H9 (cell line): ENCODE results near the gene COCH. TPM values are rescaled to one million over a fixed set of nuclear protein-coding genes. Genes with fewer than 3 reads are reported as not detected.
"Not testable (repeated sequence)": the region's sequence is repeated elsewhere in the genome, so short reads cannot be mapped to it uniquely, and the experiment has no call there.

Experiments used
- DNase-seq: peaks from one replicate; pipeline ENCODE4 v3.0.0-alpha.2; 2017
- H2AFZ ChIP-seq: one replicate; pipeline ENCODE4 v1.6.1; 2013; ENCODE audit warnings: mild to moderate bottlenecking, low read length, control low read depth, moderate library complexity
- H2AK5ac ChIP-seq: 2 replicates; pipeline ENCODE4 v1.6.1; 2013; ENCODE audit warnings: low read length, control low read depth, mixed read lengths; ENCODE audit not compliant: insufficient read length
- H2BK120ac ChIP-seq: one replicate; pipeline ENCODE4 v1.6.1; 2013; ENCODE audit warnings: low read depth, mild to moderate bottlenecking, low read length, control low read depth, inconsistent platforms; ENCODE audit not compliant: poor library complexity, severe bottlenecking
- H2BK12ac ChIP-seq: 2 replicates; pipeline ENCODE4 v1.6.1; 2013; ENCODE audit warnings: low read length, control low read depth, mixed read lengths, low read depth; ENCODE audit not compliant: insufficient read length
- H2BK15ac ChIP-seq: 2 replicates; pipeline ENCODE4 v1.6.1; 2013; ENCODE audit warnings: low read depth, low read length, control low read depth
- H2BK20ac ChIP-seq: one replicate; pipeline ENCODE4 v1.6.1; 2013; ENCODE audit warnings: low read depth, mild to moderate bottlenecking, low read length, control low read depth, inconsistent platforms; ENCODE audit not compliant: poor library complexity, severe bottlenecking
- H2BK5ac ChIP-seq: 2 replicates; pipeline ENCODE4 v1.6.1; 2013; ENCODE audit warnings: low read length, control low read depth, mixed read lengths; ENCODE audit not compliant: insufficient read length
- H3K14ac ChIP-seq: 2 replicates; pipeline ENCODE4 v1.6.1; 2013; ENCODE audit warnings: low read length, control low read depth; ENCODE audit not compliant: insufficient read depth
- H3K18ac ChIP-seq: 2 replicates; pipeline ENCODE4 v1.6.1; 2013; ENCODE audit warnings: low read depth, mild to moderate bottlenecking, mixed read lengths, low read length, control low read depth; ENCODE audit not compliant: insufficient read length
- H3K23ac ChIP-seq: 2 replicates; pipeline ENCODE4 v1.6.1; 2013; ENCODE audit warnings: low read length, control low read depth, mixed read lengths, low read depth; ENCODE audit not compliant: insufficient read length
- H3K23me2 ChIP-seq: 2 replicates; pipeline ENCODE4 v1.6.1; 2013; ENCODE audit warnings: low read depth, mild to moderate bottlenecking, mixed read lengths, low read length, control low read depth; ENCODE audit not compliant: insufficient read length, poor library complexity, severe bottlenecking
- H3K27ac ChIP-seq: 2 replicates; pipeline ENCODE4 v1.5.1; 2013; ENCODE audit warnings: low read length, control low read depth, mixed read lengths, low read depth; ENCODE audit not compliant: insufficient read length
- H3K27me3 ChIP-seq: 2 replicates; pipeline ENCODE4 v1.6.1; 2013; ENCODE audit warnings: low read length, control low read depth, inconsistent platforms; ENCODE audit not compliant: insufficient read depth
- H3K4ac ChIP-seq: 2 replicates; pipeline ENCODE4 v1.6.1; 2013; ENCODE audit warnings: low read depth, mild to moderate bottlenecking, control low read depth, inconsistent platforms, low read length, moderate library complexity
- H3K4me1 ChIP-seq: 2 replicates; pipeline ENCODE4 v1.6.1; 2013; ENCODE audit warnings: low read length, control low read depth, inconsistent platforms; ENCODE audit not compliant: insufficient read depth
- H3K4me2 ChIP-seq: 2 replicates; pipeline ENCODE4 v1.6.1; 2013; ENCODE audit warnings: low read length, control low read depth, mixed read lengths; ENCODE audit not compliant: insufficient read length, insufficient read depth
- H3K56ac ChIP-seq: 2 replicates; pipeline ENCODE4 v1.6.1; 2013; ENCODE audit warnings: low read depth, mild to moderate bottlenecking, mixed read lengths, low read length, control low read depth; ENCODE audit not compliant: insufficient read length
- H3K79me1 ChIP-seq: 2 replicates; pipeline ENCODE4 v1.6.1; 2013; ENCODE audit warnings: low read depth, mild to moderate bottlenecking, moderate library complexity, low read length, control low read depth, inconsistent platforms; ENCODE audit not compliant: insufficient read depth, poor library complexity, severe bottlenecking
- H3K79me2 ChIP-seq: 2 replicates; pipeline ENCODE4 v1.6.1; 2013; ENCODE audit warnings: low read length, control low read depth, inconsistent platforms; ENCODE audit not compliant: insufficient read depth
- H3K9ac ChIP-seq: 2 replicates; pipeline ENCODE4 v1.6.1; 2013; ENCODE audit warnings: low read length, control low read depth, mixed read lengths; ENCODE audit not compliant: insufficient read length; ENCODE audit errors: extremely low read depth
- H3K9me3 ChIP-seq: one replicate; pipeline ENCODE4 v1.6.1; 2013; ENCODE audit warnings: low read depth, low read length, inconsistent platforms; ENCODE audit not compliant: control insufficient read depth
- H3T11ph ChIP-seq: one replicate; pipeline ENCODE4 v1.6.1; 2013; ENCODE audit warnings: mild to moderate bottlenecking, low read length, control low read depth, inconsistent platforms
- H4K20me1 ChIP-seq: one replicate; pipeline ENCODE4 v1.6.1; 2013; ENCODE audit not compliant: control insufficient read depth, insufficient read length, insufficient read depth
- H4K5ac ChIP-seq: 2 replicates; pipeline ENCODE4 v1.6.1; 2013; ENCODE audit warnings: low read depth, mild to moderate bottlenecking, mixed read lengths, low read length, control low read depth; ENCODE audit not compliant: insufficient read length
- H4K8ac ChIP-seq: replicated peaks from 2 replicates; pipeline ENCODE4 v1.6.1; 2013; ENCODE audit warnings: low read length, control low read depth, mixed read lengths, low read depth; ENCODE audit not compliant: insufficient read length
- H4K91ac ChIP-seq: 2 replicates; pipeline ENCODE4 v1.6.1; 2013; ENCODE audit warnings: low read depth, mild to moderate bottlenecking, moderate library complexity, mixed read lengths, low read length, control low read depth; ENCODE audit not compliant: insufficient read length
- H3K27ac Mint-ChIP-seq, 3 experiments: 2 replicates in 2 of 3; 3 replicates in 1 of 3; pipeline ENCODE4 v1.8.0; 2020 to 2021; ENCODE audit warnings: mixed read lengths in 3 of 3, mild to moderate bottlenecking in 1 of 3, moderate library complexity in 1 of 3
- H3K27me3 Mint-ChIP-seq: 2 replicates; pipeline ENCODE4 v1.8.0; 2021; ENCODE audit warnings: low read depth, mild to moderate bottlenecking, moderate library complexity, mixed read lengths
- H3K36me3 Mint-ChIP-seq, 3 experiments: 2 replicates in 2 of 3; 3 replicates in 1 of 3; pipeline ENCODE4 v1.8.0; 2020 to 2021; ENCODE audit warnings: low read depth in 3 of 3, mixed read lengths in 3 of 3; ENCODE audit not compliant: insufficient read depth in 1 of 3
- H3K4me1 Mint-ChIP-seq, 2 experiments: 2 replicates each; pipeline ENCODE4 v1.8.0; 2020; ENCODE audit warnings: mixed read lengths in 2 of 2
- H3K4me3 Mint-ChIP-seq, 2 experiments: 2 replicates in 1 of 2; 3 replicates in 1 of 2; pipeline ENCODE4 v1.8.0; 2020 to 2021; ENCODE audit warnings: mild to moderate bottlenecking in 2 of 2, mixed read lengths in 2 of 2, moderate library complexity in 1 of 2
- H3K9me3 Mint-ChIP-seq, 2 experiments: 2 replicates in 1 of 2; 3 replicates in 1 of 2; pipeline ENCODE4 v1.8.0; 2020; ENCODE audit warnings: mild to moderate bottlenecking in 2 of 2, mixed read lengths in 2 of 2, moderate library complexity in 1 of 2
- CTCF ChIP-seq: fragments of 200-600 bp; sonication (generic); conservative IDR thresholded peaks from 3 replicates; pipeline ENCODE4 v1.8.0; 2021; ENCODE audit warnings: antibody characterized with exemption, mild to moderate bottlenecking
- WGBS: extraction: QIAGEN DNeasy Blood & Tissue Kit; methylation state at CpG from one replicate; pipeline ENCODE4 v1.1.7; 2013; ENCODE audit warnings: missing lambda C conversion rate, low lambda C conversion rate, mixed read lengths; ENCODE audit not compliant: insufficient read length; ENCODE audit errors: extremely low coverage; 5-methylcytosine and 5-hydroxymethylcytosine counted together
- total RNA-seq: library from RNA; stranded (reverse); gene quantifications from 2 replicates; pipeline ENCODE4 v1.2.1, GENCODE V29; 2021

The COCH gene
- total RNA-seq, 1 experiment from 2014 or later, result 25.8 TPM

- H3K18ac ChIP-seq, result no peak overlapping the region
- H3K4me3 Mint-ChIP-seq, result no peak overlapping the region
- H4K5ac ChIP-seq, result no peak overlapping the region
- no peak overlapping the region for H2BK15ac ChIP-seq
- H2BK20ac ChIP-seq, result no peak overlapping the region
- no peak overlapping the region for H2BK5ac ChIP-seq
- no peak overlapping the region for H3K4me2 ChIP-seq
- H2BK120ac ChIP-seq, result no peak overlapping the region
- no peaks in the 10 kb centered on the region for H3K9me3 ChIP-seq
- peaks cover 2 to 9% of the 10 kb centered on the region in 2 experiments; a peak in 2 of 4 replicates for H3K4me1 Mint-ChIP-seq
- H4K8ac ChIP-seq, result no peak overlapping the region
- H3K27ac ChIP-seq, result no peak overlapping the region
- H3K27me3 Mint-ChIP-seq, result no peaks in the 10 kb centered on the region
- H3K4ac ChIP-seq, result no peak overlapping the region
- H3K23me2 ChIP-seq, result no peaks in the 10 kb centered on the region
- no peaks in the 10 kb centered on the region for H3K9me3 Mint-ChIP-seq
- no peak overlapping the region for H3K14ac ChIP-seq
- TF ChIP-seq CTCF, result no peak
- no peaks in the 10 kb centered on the region for H3K79me1 ChIP-seq
- H3K23ac ChIP-seq, result no peak overlapping the region
- no peak overlapping the region for H2AFZ ChIP-seq
- no peak overlapping the region for H3K9ac ChIP-seq
- H3K27me3 ChIP-seq, result no peaks in the 10 kb centered on the region
- H4K91ac ChIP-seq, result no peak overlapping the region
- no peaks in the 10 kb centered on the region for H3K4me1 ChIP-seq
- H2BK12ac ChIP-seq, result no peak overlapping the region
- H3K36me3 Mint-ChIP-seq, result peaks cover 3 to 19% (median 7%) of the 10 kb centered on the region in 3 experiments; a peak in 5 of 7 replicates
- H3K79me2 ChIP-seq, result no peaks in the 10 kb centered on the region
- DNase-seq, result no peak
- H2AK5ac ChIP-seq, result no peak overlapping the region
- no peaks in the 10 kb centered on the region for H4K20me1 ChIP-seq
- no peak overlapping the region for H3K56ac ChIP-seq
- no peak overlapping the region for H3T11ph ChIP-seq
- no peak overlapping the region for H3K27ac Mint-ChIP-seq
Measured at GRCh38 chr14:30928462-30928861, 54.1 kb downstream of the COCH start.

- no CpG with 5 or more reads among the region's 13 CpGs for WGBS
- H2AK5ac ChIP-seq, H3K14ac ChIP-seq, H3K4me1 ChIP-seq, H2BK20ac ChIP-seq, H3K27me3 ChIP-seq, H3K56ac ChIP-seq, H3K18ac ChIP-seq, H3K4me1 Mint-ChIP-seq, H4K91ac ChIP-seq, H3K9me3 Mint-ChIP-seq, H3K9ac ChIP-seq, H2BK5ac ChIP-seq, H2AFZ ChIP-seq, H3K23ac ChIP-seq, H3K9me3 ChIP-seq, H3K27ac Mint-ChIP-seq, DNase-seq, H3K4me2 ChIP-seq, H4K5ac ChIP-seq, H3K4me3 Mint-ChIP-seq, H3K79me2 ChIP-seq, H4K20me1 ChIP-seq, H4K8ac ChIP-seq, H2BK12ac ChIP-seq, H2BK120ac ChIP-seq, H3K27ac ChIP-seq, H3K27me3 Mint-ChIP-seq, H2BK15ac ChIP-seq, H3K4ac ChIP-seq, H3K23me2 ChIP-seq, H3K79me1 ChIP-seq, H3T11ph ChIP-seq: not testable (repeated sequence)
- H3K36me3 Mint-ChIP-seq, result peaks cover 8 to 38% (median 32%) of the 10 kb centered on the region in 3 experiments; a peak in 6 of 7 replicates
Measured at GRCh38 chr14:30933937-30934336, 59.6 kb downstream of the COCH start.
